A172 (cell line): ENCODE data around the gene DLX1. TPM values are rescaled to one million over a fixed set of nuclear protein-coding genes. Genes with fewer than 3 reads are reported as not detected.
A peak's percentile ranks its signal among the peaks of the same experiment; 100 is the strongest.

ENCODE experiments used
- DNase-seq: peaks from one replicate; pipeline ENCODE4 v3.0.0-alpha.2; 2015; ENCODE audit warnings: low spot score
- total RNA-seq: library from RNA; depleted of rRNA; stranded (reverse); fragments of >200 nt; shearing (Covaris generic); gene quantifications from 2 replicates; pipeline ENCODE4 v1.2.3, GENCODE V29; 2014

The DLX1 gene
- total RNA-seq, 1 experiment from 2014 or later: 5.3 TPM

GRCh38 chr2:172086241-172087206 lies 1.2 kb downstream of the DLX1 start:
- no peak for DNase-seq

- no peak for DNase-seq
These were observed 2.0 kb downstream of the DLX1 start for GRCh38 chr2:172087207-172087779.

DNA sequence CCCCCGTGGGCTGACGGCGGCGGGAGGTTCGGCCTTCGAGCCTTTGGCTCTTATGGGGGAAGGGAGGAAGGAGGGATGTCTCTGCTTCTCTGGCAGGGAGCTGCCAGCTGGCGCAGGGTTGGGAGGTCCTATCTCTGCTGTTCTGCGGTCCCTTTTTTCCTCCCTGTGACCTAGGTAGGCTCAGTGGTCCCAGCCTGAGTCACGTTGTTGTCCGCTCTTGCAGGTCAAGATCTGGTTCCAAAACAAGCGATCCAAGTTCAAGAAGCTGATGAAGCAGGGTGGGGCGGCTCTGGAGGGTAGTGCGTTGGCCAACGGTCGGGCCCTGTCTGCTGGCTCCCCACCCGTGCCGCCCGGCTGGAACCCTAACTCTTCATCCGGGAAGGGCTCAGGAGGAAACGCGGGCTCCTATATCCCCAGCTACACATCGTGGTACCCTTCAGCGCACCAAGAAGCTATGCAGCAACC lies 2.5 kb downstream of the DLX1 start:
- DNase-seq: no peak

DNA sequence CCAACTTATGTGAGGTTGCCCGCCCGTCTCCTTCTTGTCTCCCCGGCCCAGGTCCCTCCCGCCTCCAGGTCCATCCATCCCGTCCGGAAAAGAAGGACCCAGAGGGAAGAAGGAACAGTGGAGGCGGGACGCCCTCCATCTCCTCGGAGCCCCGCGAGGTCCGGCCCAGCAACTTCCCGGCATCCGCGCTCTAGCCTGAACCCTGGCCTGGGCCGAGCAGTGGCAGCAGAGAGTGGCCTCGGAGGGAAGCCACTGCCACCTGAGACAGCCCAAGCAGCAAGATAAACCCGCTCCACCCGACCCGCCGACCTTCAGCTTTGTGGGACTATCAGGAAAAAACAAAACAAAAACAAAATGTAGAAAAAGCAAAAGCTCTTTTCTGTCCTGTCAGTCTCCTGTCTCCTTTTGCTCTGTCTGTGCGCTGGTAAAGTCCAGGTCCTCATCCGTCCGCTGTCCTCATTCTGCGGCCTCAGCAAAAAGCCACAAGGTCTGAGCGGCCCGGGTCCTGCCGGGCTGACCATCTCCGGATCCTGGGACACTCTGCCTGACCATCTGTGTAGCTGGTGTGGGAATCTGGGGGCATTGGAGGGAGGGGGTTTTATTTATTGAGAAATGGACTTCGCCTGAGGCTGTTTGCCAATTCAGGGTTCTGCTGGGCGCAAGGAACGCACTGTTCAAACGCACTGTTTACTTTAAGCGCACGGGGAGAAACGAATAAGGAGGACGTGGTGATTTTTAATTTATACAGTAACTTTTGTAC lies 3.1 kb downstream of the DLX1 start:
- DNase-seq: no peak

- no peak for DNase-seq
These were observed 3.7 kb downstream of the DLX1 start for GRCh38 chr2:172089005-172089504.

DNA sequence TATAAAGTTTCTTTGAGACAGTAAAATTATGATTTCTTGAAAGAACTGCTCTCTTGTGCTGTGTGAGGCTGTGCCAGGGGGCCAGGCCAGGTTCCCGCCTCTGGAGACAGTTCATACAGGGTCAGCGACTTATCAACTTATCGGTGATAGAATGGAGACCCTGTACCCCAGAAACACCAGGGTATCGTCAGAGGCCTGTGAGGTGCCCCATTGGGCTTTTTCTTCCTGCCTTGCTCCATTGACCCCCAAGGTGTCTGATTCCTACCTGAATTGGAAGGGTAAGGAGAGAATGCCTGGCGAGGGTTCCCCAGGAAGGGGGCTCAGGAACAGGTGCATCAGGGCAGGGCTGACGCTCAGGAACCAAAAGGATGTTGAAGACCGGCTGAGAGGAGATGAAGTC lies 4.3 kb downstream of the DLX1 start:
- DNase-seq: no peak

GRCh38 chr2:172090044-172090961 lies 5.0 kb downstream of the DLX1 start:
- no peak for DNase-seq

DNA sequence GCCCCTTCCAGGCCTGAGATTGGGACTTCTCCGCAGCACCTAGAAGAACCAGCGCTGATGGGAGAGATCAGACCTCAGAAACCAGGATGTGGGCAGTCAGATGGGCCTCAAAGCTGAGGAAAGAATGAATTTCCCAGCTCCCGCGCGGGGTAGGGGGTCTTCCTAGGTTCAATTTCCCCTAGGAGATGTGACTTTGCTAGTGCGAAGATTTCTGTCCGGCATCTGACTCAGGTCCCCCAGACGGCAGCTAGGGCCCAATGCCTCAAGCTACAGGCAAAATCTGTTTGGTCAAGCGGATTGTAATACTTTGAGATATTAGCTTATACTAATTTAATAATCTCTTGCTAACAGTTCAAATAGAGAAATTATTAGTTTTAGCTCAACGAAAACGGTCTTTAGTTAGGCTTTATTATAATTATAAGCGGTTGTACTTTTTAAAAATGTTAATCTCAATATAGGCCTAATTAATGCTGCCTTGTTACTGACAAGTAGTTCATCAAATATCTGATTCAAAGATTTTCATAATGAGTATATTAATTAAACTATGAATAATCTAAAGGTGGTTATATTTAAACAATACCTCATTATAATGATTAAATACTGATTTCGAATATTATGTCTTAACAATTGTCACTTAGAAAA lies 5.8 kb downstream of the DLX1 start:
- no peak for DNase-seq

- no peak for DNase-seq
These were observed 6.7 kb downstream of the DLX1 start for GRCh38 chr2:172091761-172092566.

- no peak for DNase-seq
These were observed 7.6 kb downstream of the DLX1 start for GRCh38 chr2:172092716-172093415.

GRCh38 chr2:172093416-172094293 lies 8.3 kb downstream of the DLX1 start:
- no peak for DNase-seq

DNA sequence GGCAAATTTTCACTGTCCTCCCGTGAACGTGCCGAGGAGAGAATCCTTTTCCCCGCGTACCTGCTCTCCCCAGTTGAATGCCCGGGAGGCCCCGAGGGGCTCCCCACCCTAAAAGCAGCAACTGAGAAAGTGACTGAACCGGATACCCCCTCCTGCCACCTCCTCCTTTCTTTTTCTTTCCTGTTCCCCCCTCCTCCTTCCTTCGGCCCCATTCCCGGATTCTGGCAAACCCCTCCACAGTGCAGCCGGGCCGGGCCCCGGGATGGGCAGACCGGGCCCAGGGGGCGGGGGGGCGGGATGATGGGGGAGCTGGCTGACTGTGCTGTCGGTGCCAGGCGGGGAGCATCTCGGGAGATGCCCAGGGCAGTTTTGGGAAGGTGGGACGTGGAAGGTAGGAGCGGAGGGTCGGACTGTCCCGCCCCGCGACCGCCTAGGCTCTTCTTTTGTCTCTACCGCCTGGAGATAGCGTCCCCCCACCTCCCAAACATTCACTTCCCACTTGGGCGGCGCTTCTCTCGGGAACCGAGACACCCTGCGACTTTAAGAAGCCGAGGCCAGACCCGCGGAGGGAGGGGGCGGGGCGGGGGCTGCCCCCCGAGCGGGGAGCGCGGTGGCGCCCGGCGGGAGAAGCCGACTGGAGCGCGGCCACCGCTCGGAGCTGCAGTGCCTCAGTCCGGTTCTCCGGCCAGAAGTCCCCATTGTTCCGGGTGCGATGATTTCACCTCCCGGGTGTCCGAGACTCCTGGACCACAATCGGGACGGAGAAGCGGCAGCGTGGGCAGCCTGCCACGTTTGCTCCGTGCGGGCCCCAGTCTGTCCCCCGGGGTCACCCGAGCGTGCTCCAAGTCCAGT lies 9.2 kb downstream of the DLX1 start:
- DNase-seq: peak; percentile 42

- DNase-seq: peak; percentile 85
These were observed 10.0 kb downstream of the DLX1 start for GRCh38 chr2:172095146-172095904.

- peak; percentile 4 for DNase-seq
These were observed 10.8 kb downstream of the DLX1 start for GRCh38 chr2:172095905-172096625.
